Fibroblast of skin of scalp (primary cell): Measurements from ENCODE around the gene VAT1.
A peak's percentile ranks its signal among the peaks of the same experiment; 100 is the strongest.
"Not testable (repeated sequence)": the region's sequence is repeated elsewhere in the genome, so short reads cannot be mapped to it uniquely, and the experiment has no call there.

Experiments
- DNase-seq: peaks from one replicate; pipeline ENCODE4 v3.0.0-alpha.2; 2013

Gene VAT1

GRCh38 chr17:43006639-43007551, 15.3 kb downstream of the VAT1 start, which contains the start of gene IFI35:
TSS of gene IFI35 (plus strand) at chr17:43006784. CDS start at chr17:43006948, 164 bp downstream.
- peak; percentile 83 for DNase-seq

- DNase-seq: peak; percentile 64
Observed at GRCh38 chr17:43003542-43004172, 18.5 kb downstream of the VAT1 start.

GRCh38 chr17:43000894-43001293, 21.3 kb downstream of the VAT1 start:
- DNase-seq: not testable (repeated sequence)

- no peak for DNase-seq
Observed at GRCh38 chr17:42999003-42999525, 23.1 kb downstream of the VAT1 start.

GRCh38 chr17:42997984-42998938, 23.9 kb downstream of the VAT1 start, which contains the start of gene RPL27:
TSS of gene RPL27 (plus strand) at chr17:42998419. CDS start at chr17:42998751, 332 bp downstream.
- DNase-seq: peak; percentile 100

- DNase-seq: no peak
Observed at GRCh38 chr17:42997390-42997983, 24.7 kb downstream of the VAT1 start.

- not testable (repeated sequence) for DNase-seq
Observed at GRCh38 chr17:42993913-42994312, 28.3 kb downstream of the VAT1 start.

GRCh38 chr17:42992872-42993271, 29.3 kb downstream of the VAT1 start:
- no peak for DNase-seq

- no peak for DNase-seq
Observed at GRCh38 chr17:42991471-42991870, 30.7 kb downstream of the VAT1 start.

- DNase-seq: peak; percentile 64
Observed at GRCh38 chr17:42989726-42990652, 32.2 kb downstream of the VAT1 start.

GRCh38 chr17:42989141-42989540, 33.0 kb downstream of the VAT1 start:
- DNase-seq: peak; percentile 23

GRCh38 chr17:42985225-42985624, 37.0 kb downstream of the VAT1 start:
- DNase-seq: no peak

- DNase-seq: no peak
Observed at GRCh38 chr17:42982266-42982665, 39.9 kb downstream of the VAT1 start.

GRCh38 chr17:42980766-42981397, 41.3 kb downstream of the VAT1 start:
- no peak for DNase-seq

GRCh38 chr17:42980274-42980765, 41.9 kb downstream of the VAT1 start, which contains the start of gene RUNDC1:
TSS of gene RUNDC1 (plus strand) at chr17:42980565. CDS start at chr17:42980577, 12 bp downstream.
- DNase-seq: peak; percentile 89

GRCh38 chr17:42979511-42980273, 42.5 kb downstream of the VAT1 start, which contains the start of gene PTGES3L:
TSS of gene PTGES3L (minus strand) at chr17:42980080. CDS start at chr17:42980053, 27 bp downstream.
- peak; percentile 73 for DNase-seq

- DNase-seq: not testable (repeated sequence)
Observed at GRCh38 chr17:42975701-42976100, 46.5 kb downstream of the VAT1 start.

GRCh38 chr17:42975265-42975664, 46.9 kb downstream of the VAT1 start:
- DNase-seq: no peak

GRCh38 chr17:42973323-42973722, 48.9 kb downstream of the VAT1 start:
- DNase-seq: not testable (repeated sequence)
